Activated naive CD8-positive, alpha-beta T cell (primary cell): ENCODE data around the gene RASAL2.
"Not testable (repeated sequence)": the region's sequence is repeated elsewhere in the genome, so short reads cannot be mapped to it uniquely, and the experiment has no call there.

ENCODE experiments used
- H3K27ac Mint-ChIP-seq: one replicate; pipeline ENCODE4 v1.8.0; 2021; ENCODE audit warnings: mixed read lengths
- H3K27me3 Mint-ChIP-seq: one replicate; pipeline ENCODE4 v1.8.0; 2021; ENCODE audit warnings: mixed read lengths
- H3K36me3 Mint-ChIP-seq: one replicate; pipeline ENCODE4 v1.8.0; 2021; ENCODE audit warnings: mixed read lengths
- H3K4me1 Mint-ChIP-seq: one replicate; pipeline ENCODE4 v1.8.0; 2021; ENCODE audit warnings: low read depth, mixed read lengths
- H3K4me3 Mint-ChIP-seq: one replicate; pipeline ENCODE4 v1.8.0; 2021; ENCODE audit warnings: mild to moderate bottlenecking, mixed read lengths
- H3K9me3 Mint-ChIP-seq: one replicate; pipeline ENCODE4 v1.8.0; 2021; ENCODE audit warnings: low read depth, mixed read lengths

Gene RASAL2

GRCh38 chr1:178388418-178389145 lies 294.7 kb downstream of the RASAL2 start:
- Mint-ChIP-seq H3K9me3 (no peaks in the 10 kb centered on the region), H3K36me3 (no peaks in the 10 kb centered on the region), H3K4me1 (no peaks in the 10 kb centered on the region), H3K27ac (no peak overlapping the region), H3K27me3 (peaks cover 2% of the 10 kb centered on the region), H3K4me3 (no peak overlapping the region)

- no peaks in the 10 kb centered on the region for H3K36me3 Mint-ChIP-seq
- H3K4me1 Mint-ChIP-seq: no peaks in the 10 kb centered on the region
- peaks cover 2% of the 10 kb centered on the region for H3K27me3 Mint-ChIP-seq
- no peak overlapping the region for H3K4me3 Mint-ChIP-seq
- H3K27ac Mint-ChIP-seq: no peak overlapping the region
- H3K9me3 Mint-ChIP-seq: no peaks in the 10 kb centered on the region
These were observed 295.5 kb downstream of the RASAL2 start for GRCh38 chr1:178389441-178389840.

DNA sequence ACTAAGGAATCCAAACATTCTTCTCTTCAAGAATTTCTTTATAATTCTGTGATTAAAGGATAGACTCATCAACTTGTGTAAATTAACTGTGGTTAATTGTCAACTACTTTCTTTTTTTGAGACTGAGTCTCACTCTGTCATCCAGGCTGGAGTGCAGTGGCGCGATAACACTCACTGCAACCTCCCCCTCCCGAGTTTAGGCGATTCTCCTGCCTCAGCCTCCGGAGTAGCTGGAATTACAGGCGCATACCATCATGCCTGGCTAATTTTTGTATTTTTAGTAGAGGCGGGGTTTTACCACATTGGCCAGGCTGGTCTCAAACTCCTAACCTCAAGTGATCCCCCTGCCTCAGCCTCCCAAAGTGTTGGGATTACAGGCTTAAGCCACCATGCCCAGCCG lies 296.4 kb downstream of the RASAL2 start:
- not testable (repeated sequence) for H3K4me3 Mint-ChIP-seq, H3K27me3 Mint-ChIP-seq, H3K36me3 Mint-ChIP-seq, H3K9me3 Mint-ChIP-seq, H3K4me1 Mint-ChIP-seq, H3K27ac Mint-ChIP-seq

DNA sequence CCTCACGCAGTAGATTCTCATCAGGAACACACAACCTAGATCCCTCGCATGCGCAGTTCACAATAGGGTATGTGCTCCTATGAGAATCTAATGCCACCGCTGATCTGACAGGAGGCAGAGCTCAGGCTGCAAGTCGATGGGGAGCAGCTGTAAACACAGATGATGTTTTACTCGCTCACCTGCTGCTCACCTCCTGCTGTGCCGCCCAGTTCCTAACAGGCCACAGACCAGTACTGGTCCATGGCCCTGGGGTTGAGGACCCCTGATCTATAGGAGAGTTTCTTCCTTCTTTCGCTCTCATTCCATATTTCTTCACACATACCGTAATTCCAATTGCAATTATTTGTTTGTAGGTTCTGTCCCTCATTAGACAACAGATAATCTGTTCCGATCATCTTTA lies 299.5 kb downstream of the RASAL2 start:
- Mint-ChIP-seq H3K9me3 (no peaks in the 10 kb centered on the region), H3K27ac (no peak overlapping the region), H3K27me3 (peaks cover 2% of the 10 kb centered on the region), H3K4me3 (no peak overlapping the region), H3K36me3 (no peaks in the 10 kb centered on the region), H3K4me1 (no peaks in the 10 kb centered on the region)

DNA sequence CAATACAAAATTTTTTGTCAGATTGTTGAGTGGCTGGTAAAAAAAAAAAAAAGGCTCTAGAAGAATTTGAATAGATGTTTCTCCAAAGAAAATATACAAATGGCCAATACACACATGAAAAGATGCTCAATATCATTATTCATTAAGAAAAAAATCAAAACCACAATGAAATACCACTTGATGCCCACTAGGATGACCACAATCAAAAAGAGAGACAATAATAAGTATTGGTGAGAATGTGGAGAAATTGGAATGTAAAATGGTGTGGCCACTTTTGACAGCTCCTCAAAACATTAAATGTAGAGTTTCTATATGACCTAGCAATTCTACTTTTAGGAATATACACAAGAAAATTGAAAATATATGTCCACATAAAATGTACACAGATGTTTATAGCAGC lies 302.9 kb downstream of the RASAL2 start:
- no peaks in the 10 kb centered on the region for H3K9me3 Mint-ChIP-seq
- no peaks in the 10 kb centered on the region for H3K36me3 Mint-ChIP-seq
- no peak overlapping the region for H3K27ac Mint-ChIP-seq
- no peak overlapping the region for H3K4me3 Mint-ChIP-seq
- H3K4me1 Mint-ChIP-seq: no peaks in the 10 kb centered on the region
- H3K27me3 Mint-ChIP-seq: peaks cover 1% of the 10 kb centered on the region

DNA sequence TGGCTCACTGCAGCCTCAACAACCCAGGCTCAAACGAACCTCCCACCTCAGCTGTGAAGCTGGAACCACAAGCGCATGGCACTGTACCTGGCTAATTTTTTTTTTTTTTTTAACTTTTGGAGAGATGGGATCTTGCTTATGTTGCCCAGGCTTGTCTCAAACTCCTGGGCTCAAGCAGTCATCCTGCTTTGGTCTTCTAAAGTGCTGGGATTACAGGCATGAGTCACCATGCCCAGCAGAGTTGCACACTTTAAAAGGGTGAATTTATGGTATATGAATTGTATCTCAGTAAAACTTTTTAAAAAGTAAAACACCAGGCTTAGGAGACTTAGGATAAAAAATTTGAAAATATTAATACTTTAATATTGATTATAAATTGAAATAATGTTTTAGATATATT lies 303.8 kb downstream of the RASAL2 start:
- H3K9me3 Mint-ChIP-seq: no peaks in the 10 kb centered on the region
- H3K4me1 Mint-ChIP-seq: no peaks in the 10 kb centered on the region
- peaks cover 1% of the 10 kb centered on the region for H3K27me3 Mint-ChIP-seq
- H3K4me3 Mint-ChIP-seq: no peak overlapping the region
- H3K27ac Mint-ChIP-seq: no peak overlapping the region
- H3K36me3 Mint-ChIP-seq: no peaks in the 10 kb centered on the region

- Mint-ChIP-seq H3K27me3 (peaks cover 4% of the 10 kb centered on the region), H3K4me3 (no peak overlapping the region), H3K9me3 (no peaks in the 10 kb centered on the region), H3K4me1 (no peaks in the 10 kb centered on the region), H3K36me3 (no peaks in the 10 kb centered on the region), H3K27ac (no peak overlapping the region)
These were observed 305.3 kb downstream of the RASAL2 start for GRCh38 chr1:178399177-178399728.

DNA sequence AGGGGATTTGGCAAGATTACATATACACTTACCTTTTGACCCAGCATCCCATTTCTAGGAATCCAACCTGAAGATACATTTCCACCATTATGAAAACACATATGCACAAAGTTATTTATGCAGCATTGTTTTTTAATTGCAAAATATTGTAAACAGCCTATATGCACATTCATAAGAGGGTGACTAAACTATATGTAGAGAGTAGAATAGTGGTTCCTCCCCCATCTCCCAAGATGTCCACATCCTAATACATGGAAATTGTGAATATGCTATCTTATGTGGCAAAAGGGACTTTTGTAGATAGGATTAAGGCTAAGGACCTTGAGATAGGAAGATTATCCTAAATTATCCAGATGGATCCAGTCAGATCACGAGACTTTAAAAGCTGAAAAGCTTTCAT lies 311.2 kb downstream of the RASAL2 start:
- Mint-ChIP-seq H3K27ac (no peak overlapping the region), H3K4me3 (no peak overlapping the region), H3K4me1 (no peaks in the 10 kb centered on the region), H3K9me3 (no peaks in the 10 kb centered on the region), H3K27me3 (peaks cover 10% of the 10 kb centered on the region), H3K36me3 (no peaks in the 10 kb centered on the region)

DNA sequence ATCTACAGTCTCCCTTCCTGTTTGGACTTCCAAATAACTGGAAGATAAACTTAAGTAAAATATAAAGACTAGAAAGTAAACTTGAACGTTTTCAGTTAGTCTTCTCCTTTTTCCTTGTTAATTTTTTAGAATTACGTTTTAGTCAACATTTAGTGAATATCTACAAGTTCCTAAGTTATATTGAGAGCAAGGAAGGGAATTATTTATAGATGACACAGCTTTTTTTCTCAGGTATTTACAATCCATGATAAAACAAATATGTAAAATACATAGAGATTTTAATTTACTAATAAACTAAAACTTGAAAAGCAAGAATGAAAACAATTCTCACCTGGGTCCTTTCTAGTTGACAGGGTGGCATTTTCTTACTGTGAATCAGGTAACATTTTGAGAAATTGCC lies 313.3 kb downstream of the RASAL2 start:
- no peaks in the 10 kb centered on the region for H3K4me1 Mint-ChIP-seq
- H3K9me3 Mint-ChIP-seq: no peaks in the 10 kb centered on the region
- H3K27ac Mint-ChIP-seq: no peak overlapping the region
- H3K36me3 Mint-ChIP-seq: no peaks in the 10 kb centered on the region
- H3K4me3 Mint-ChIP-seq: no peak overlapping the region
- H3K27me3 Mint-ChIP-seq: peaks cover 10% of the 10 kb centered on the region

DNA sequence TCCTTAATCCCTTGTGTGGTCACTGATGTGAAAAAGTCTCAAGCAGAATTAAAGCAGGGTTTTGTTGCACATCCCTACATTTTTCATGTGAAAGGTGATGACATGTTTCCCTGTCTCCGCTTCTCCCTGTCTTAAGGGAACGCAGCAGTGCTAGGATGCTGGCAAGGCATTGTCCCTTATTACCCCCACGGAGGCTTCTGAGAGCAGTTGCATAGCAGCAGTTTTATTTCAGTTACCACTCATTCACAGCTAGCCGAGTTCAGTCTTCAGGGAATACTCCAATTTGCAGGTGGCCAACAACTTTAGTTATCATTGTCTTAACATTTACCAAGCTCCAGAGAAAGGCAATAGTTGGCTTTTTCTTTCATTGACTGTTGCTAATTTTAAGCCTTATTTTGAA lies 313.8 kb downstream of the RASAL2 start:
- peaks cover 10% of the 10 kb centered on the region for H3K27me3 Mint-ChIP-seq
- H3K4me3 Mint-ChIP-seq: no peak overlapping the region

DNA sequence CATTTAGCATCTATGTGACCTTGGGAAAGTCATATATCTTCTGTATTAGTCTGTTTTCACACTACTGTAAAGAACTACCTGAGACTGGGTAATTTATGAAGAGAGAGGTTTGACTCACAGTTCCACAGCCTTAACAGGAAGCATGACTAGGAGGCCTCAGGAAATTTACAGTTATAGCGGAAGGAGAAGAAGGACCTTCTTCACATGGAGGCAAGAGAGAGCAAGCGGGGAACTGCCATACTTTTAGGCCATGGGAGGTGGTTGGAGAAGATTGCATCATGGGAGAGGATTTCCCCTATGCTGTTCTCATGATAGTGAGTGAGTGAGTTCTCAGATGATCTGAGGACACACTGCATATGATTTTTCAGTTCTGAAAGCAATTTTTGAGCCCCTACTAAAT lies 315.0 kb downstream of the RASAL2 start:
- no peaks in the 10 kb centered on the region for H3K36me3 Mint-ChIP-seq
- no peak overlapping the region for H3K27ac Mint-ChIP-seq
- peaks cover 8% of the 10 kb centered on the region for H3K27me3 Mint-ChIP-seq
- no peaks in the 10 kb centered on the region for H3K9me3 Mint-ChIP-seq
- no peaks in the 10 kb centered on the region for H3K4me1 Mint-ChIP-seq
- no peak overlapping the region for H3K4me3 Mint-ChIP-seq

More for the DNA sequence above, 313.8 kb downstream of the RASAL2 start:
- H3K27ac Mint-ChIP-seq: no peak overlapping the region
- H3K36me3 Mint-ChIP-seq: no peaks in the 10 kb centered on the region
- no peaks in the 10 kb centered on the region for H3K9me3 Mint-ChIP-seq
- H3K4me1 Mint-ChIP-seq: no peaks in the 10 kb centered on the region

- Mint-ChIP-seq H3K36me3 (no peaks in the 10 kb centered on the region), H3K9me3 (no peaks in the 10 kb centered on the region), H3K4me3 (no peak overlapping the region), H3K4me1 (no peaks in the 10 kb centered on the region), H3K27ac (no peak overlapping the region), H3K27me3 (peaks cover 8% of the 10 kb centered on the region)
These were observed 315.6 kb downstream of the RASAL2 start for GRCh38 chr1:178409541-178409940.

GRCh38 chr1:178411756-178412399 lies 318.0 kb downstream of the RASAL2 start:
- Mint-ChIP-seq H3K9me3 (peaks cover 6% of the 10 kb centered on the region), H3K27ac (no peak overlapping the region), H3K4me3 (no peak overlapping the region), H3K27me3 (peaks cover 8% of the 10 kb centered on the region), H3K36me3 (no peaks in the 10 kb centered on the region), H3K4me1 (no peaks in the 10 kb centered on the region)

DNA sequence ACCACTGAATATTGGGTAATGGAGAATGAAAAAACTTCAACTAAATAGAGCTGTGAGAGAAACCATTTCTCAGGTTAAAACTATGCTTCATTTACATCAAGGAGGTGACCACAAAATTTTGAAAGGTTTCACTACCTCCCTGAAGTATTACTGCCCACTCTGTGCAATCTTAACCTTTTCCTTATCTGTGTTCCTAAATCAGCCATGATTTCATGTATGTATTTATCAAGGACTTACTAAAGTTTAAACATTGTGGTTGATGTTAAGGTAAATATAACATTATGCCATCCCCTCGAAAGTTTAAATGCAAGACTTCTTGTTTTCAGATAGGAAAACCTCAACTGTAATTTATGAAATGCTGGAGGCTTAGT lies 318.5 kb downstream of the RASAL2 start:
- Mint-ChIP-seq H3K4me3 (no peak overlapping the region), H3K36me3 (no peaks in the 10 kb centered on the region), H3K27me3 (peaks cover 8% of the 10 kb centered on the region), H3K9me3 (peaks cover 10% of the 10 kb centered on the region), H3K27ac (no peak overlapping the region), H3K4me1 (no peaks in the 10 kb centered on the region)

DNA sequence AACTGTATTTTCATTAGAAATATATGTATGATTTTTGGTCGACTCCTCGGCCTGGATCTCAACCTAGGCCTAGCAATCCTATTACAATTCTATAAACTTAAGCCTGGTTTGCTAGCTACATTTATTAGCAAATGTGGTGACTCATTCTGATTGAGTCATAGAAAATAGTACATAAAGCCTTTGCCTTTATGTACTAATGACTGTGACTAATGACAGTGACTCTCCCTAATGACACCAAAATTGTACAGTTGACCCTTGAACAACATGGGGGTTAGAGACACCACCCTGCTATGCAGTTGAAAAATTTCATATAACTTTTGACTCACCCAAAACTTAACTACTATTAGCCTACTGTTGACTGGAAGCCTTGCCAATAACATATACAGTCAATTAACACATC lies 324.0 kb downstream of the RASAL2 start:
- Mint-ChIP-seq H3K4me1 (no peaks in the 10 kb centered on the region), H3K27me3 (peaks cover 3% of the 10 kb centered on the region), H3K36me3 (no peaks in the 10 kb centered on the region), H3K9me3 (peaks cover 10% of the 10 kb centered on the region), H3K27ac (no peak overlapping the region), H3K4me3 (no peak overlapping the region)
